CD4-positive, alpha-beta T cell treated with Interleukin-6 for 4 hours (primary cell): ENCODE data around the gene DDX18.
"Not testable (repeated sequence)": the region's sequence is repeated elsewhere in the genome, so short reads cannot be mapped to it uniquely, and the experiment has no call there.

Experiments
- DNase-seq: peaks from one replicate; pipeline ENCODE4 v3.0.0-alpha.2; 2020; ENCODE audit warnings: mixed read lengths

Gene DDX18

GRCh38 chr2:117814417-117815264, at the start of gene DDX18:
Gene DDX18 (plus strand): TSS chr2:117814691. CDS start chr2:117814778, 87 bp downstream.
- peak; percentile 98 for DNase-seq

DNA sequence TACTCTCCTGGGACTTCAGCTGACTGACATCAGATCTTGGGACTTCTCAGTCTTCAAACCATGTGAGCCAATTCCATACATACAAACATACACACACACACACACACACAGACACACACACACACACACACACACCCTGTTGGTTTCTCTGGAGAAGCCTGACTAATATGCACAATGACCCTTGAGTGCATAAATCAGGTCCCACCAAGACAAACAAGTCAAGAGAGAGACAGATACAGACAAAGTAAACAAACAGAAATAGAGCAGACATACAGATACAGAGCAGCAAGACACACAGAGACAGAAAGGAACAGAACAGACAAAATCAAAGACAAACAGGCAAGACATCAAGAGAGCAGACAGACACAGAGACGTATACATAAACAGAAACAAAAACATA, 43.8 kb upstream of the DDX18 start:
- no peak for DNase-seq

- DNase-seq = no peak
Measured at GRCh38 chr2:117771969-117772630, 42.4 kb upstream of the DDX18 start.

GRCh38 chr2:117774716-117775115, 39.8 kb upstream of the DDX18 start:
- no peak for DNase-seq

GRCh38 chr2:117775703-117776219, 38.7 kb upstream of the DDX18 start:
- no peak for DNase-seq

GRCh38 chr2:117776888-117777287, 37.6 kb upstream of the DDX18 start:
- no peak for DNase-seq

DNA sequence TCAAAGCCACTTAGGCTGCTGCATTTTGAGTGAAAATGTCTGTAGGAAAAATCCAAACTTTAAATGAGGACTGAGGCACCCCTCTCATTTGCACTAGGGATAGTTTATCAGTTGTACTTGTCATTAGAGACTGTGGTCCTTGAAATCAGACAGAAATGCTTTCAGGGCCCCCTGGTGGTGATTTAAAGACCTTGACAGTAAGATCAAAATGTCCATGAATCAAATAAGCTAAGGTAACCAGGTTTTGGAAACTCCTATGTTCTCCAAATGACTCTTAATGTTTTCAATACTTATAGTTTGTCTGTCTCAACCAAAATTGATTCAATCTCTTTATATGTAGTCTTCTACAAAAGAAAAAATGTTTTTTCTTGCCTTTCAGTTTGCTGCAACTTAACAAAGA, 28.8 kb upstream of the DDX18 start:
- DNase-seq = peak; percentile 45

DNA sequence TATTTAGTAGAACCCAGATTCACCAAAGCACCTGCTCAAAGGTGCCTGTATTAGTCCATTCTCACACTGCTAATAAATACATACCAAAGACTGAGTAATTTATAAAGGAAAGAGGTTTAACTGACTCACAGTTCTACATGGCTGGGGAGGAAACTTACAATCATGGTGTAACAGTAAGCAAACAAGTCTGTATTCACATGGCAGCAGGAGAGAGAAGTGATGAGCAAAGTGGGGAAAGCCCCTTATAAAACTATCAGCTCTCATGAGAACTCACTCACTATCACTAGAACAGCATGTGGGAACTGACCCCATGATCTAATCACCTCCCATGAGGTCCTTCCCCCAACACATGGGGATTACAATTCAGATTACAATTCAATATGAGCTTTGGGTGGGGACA, 28.0 kb upstream of the DDX18 start:
- DNase-seq = no peak

GRCh38 chr2:117789505-117789904, 25.0 kb upstream of the DDX18 start:
- no peak for DNase-seq

DNA sequence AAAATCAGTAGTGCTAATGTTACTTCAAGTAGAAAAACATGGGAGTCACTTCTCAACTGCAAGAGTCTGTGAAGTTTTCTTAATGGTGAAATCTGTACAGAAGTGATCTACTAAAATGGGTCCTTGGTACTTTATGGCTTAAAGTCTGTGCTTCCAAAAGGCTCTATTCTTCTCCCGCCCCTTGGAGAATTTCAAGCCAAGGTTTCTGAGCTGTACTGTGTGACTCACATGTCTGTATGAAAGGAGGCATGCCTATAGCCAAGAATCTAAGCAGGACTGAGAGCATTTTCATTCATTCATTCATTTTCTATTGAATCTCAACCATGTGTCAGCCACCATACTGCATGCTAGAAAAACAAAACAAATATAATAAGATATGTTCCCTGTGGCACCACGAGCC, 19.8 kb upstream of the DDX18 start:
- DNase-seq = no peak

- no peak for DNase-seq
Measured at GRCh38 chr2:117801826-117802225, 12.7 kb upstream of the DDX18 start.

DNA sequence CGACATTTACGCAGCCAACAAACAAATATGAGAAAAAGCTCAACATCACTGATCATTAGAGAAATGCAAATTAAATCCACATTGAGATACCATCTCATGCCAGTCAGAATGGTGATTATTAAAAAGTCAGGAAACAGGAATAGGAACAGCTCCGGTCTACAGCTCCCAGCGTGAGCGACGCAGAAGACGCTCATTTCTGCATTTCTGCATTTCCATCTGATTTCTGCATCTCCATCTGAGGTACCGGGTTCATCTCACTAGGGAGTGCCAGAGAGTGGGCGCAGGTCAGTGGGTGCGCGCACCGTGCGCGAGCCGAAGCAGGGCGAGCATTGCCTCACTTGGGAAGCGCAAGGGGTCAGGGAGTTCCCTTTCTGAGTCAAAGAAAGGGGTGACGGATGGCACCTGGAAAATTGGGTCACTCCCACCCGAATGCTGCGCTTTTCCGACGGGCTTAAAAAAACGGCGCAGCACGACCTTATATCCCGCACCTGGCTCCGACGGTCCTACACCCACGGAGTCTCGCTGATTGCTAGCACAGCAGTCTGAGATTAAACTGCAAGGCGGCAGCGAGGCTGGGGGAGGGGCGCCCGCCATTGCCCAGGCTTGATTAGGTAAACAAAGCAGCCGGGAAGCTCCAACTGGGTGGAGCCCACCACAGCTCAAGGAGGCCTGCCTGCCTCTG, 10.7 kb upstream of the DDX18 start:
- DNase-seq = not testable (repeated sequence)

- no peak for DNase-seq
Measured at GRCh38 chr2:117812443-117812842, 2.0 kb upstream of the DDX18 start.

DNA sequence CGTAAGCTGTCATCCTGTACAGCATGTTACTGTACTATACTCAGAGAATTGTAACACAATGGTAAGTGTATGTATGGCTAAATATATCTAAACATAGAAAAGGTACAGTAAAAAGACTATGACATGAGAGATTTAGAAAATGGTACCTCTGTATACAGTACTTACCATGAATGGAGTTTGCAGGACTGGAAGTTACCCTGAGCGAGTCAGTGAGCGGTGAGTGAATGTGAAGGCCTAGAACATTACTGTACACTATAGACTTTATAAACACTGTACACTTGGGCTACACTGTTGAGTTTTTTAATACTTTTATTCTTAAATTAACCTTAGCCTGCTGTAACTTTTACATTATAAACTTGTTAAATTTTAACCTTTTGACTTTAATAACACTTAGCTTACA, 1.5 kb downstream of the DDX18 start:
- DNase-seq = no peak

GRCh38 chr2:117818921-117819320, 4.4 kb downstream of the DDX18 start:
- DNase-seq = no peak

- DNase-seq = no peak
Measured at GRCh38 chr2:117820444-117820843, 6.0 kb downstream of the DDX18 start.

- no peak for DNase-seq
Measured at GRCh38 chr2:117825437-117825836, 10.9 kb downstream of the DDX18 start.

DNA sequence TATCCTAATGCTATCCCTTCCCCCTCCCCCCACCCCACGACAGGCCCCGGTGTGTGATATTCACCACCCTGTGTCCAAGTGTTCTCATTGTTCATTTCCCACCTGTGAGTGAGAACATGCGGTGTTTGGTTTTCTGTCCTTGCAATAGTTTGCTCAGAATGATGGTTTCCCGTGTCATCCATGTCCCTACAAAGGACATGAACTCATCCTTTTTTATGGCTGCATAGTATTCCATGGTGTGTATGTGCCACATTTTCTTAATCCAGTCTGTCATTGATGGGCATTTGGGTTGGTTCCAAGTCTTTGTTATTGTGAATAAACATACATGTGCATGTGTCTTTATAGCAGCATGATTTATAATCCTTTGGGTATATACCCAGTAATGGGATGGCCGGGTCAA, 13.0 kb downstream of the DDX18 start:
- not testable (repeated sequence) for DNase-seq

DNA sequence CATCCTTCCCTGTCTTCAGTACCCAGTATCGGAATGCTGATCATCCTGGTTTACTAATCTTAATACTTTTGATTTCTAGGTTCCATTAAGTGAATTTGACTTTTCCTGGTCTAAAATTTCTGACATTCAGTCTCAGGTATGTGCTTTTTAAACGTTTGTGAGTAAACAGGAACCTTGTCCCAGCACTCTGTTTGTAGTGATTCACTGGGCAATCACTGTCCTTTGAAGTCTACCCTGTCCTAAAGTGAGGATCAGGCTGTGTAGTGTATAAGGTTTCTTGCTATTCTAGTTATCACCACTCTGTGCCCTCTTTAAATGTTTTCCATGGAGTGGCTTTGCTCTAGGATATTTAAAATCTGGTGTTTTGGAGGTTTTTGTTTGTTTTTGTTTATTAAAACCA, 14.4 kb downstream of the DDX18 start:
- no peak for DNase-seq

DNA sequence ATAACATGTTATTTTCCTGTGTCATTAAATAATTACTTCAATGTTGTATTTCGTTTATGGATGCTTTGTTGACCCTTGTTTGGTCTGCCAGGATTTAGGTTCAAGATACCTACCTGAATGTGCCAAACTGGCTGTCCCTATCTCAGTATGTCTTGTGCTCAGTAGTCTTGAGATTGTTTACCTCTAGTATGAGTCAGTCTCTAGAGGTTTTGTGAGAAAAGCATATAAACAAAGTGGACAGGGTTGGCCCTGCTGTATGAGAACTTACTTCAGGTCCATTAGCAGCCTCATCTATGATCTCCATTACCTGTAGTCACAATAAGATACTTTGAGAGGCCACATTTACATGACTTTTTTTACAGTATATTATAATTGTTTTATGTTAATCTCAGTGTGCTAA, 17.8 kb downstream of the DDX18 start:
- no peak for DNase-seq

DNA sequence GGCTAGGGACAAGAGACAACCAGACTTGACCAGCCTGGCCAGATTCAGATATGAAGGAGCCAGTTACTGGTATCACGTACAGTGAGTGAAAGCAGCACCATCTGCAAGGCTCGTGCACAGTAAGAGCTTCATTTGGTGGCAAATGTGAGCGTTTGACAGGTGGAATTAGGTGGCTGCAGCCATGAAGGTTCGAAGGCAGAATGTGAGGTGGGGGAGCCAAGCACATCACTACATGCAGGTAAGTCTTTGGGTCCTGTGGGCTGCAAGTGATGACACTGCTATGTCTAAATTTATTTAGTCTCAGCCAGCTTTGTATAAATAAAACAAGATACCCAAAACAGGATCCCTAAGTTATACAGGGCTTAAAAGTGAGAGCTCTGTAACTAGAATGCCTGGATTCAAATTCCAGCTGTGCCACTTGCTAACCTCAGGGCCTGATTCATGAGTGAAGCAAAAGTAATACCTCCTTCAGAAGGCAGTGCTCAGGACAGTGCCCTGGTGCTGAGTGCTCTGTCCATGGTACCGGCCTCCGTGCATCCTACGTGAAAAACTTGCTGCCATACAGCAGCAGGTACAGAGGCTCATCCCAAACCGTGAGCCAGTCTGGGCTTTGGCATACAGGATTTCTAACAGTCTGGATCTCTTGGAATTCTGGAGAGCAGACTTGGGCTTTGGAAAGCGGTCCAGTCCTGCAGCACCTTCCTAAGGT, 18.6 kb downstream of the DDX18 start:
- DNase-seq = peak; percentile 12

- no peak for DNase-seq
Measured at GRCh38 chr2:117833911-117834310, 19.4 kb downstream of the DDX18 start.

DNA sequence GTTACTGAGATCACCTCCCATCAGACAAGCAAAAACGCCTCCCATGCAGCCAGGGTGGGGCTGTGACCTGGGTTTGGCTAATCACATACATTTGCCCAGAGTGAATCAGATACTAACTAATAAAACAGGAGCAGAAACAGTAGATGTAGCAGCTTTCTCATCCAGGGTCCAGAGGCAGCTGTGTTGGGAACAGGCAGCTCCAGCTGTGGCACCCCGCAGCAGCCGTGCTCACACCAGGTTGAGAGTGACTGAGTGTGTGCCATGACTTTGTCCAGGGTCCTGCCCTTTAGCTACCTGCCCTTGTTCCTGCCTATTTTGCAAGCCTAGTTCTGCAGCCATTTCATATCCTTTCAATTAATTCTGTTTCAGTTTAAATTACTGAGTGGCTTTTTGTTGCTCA, 20.5 kb downstream of the DDX18 start:
- no peak for DNase-seq
